HEK293 (cell line): ENCODE results near the gene SOX6.
"Not testable (repeated sequence)": the region's sequence is repeated elsewhere in the genome, so short reads cannot be mapped to it uniquely, and the experiment has no call there.

ENCODE experiments used
- MZF1 ChIP-seq: fragments of 450-650 bp; formaldehyde crosslinking; IDR thresholded peaks from 2 replicates; pipeline ENCODE4 v1.5.1; 2017; ENCODE audit warnings: missing biosample characterization, missing genetic modification characterization, borderline replicate concordance
- ZBTB48 ChIP-seq: fragments of 450-650 bp; formaldehyde crosslinking; IDR thresholded peaks from 2 replicates; pipeline ENCODE4 v1.5.1; 2016; ENCODE audit warnings: missing biosample characterization, missing genetic modification characterization
- ZBTB7A ChIP-seq: fragments of 450-650 bp; formaldehyde crosslinking; IDR thresholded peaks from 2 replicates; pipeline ENCODE4 v1.5.1; 2016; ENCODE audit warnings: low read depth, missing biosample characterization, missing genetic modification characterization
- ZNF114 ChIP-seq: fragments of 450-650 bp; formaldehyde crosslinking; IDR thresholded peaks from 2 replicates; pipeline ENCODE4 v1.5.0; 2017; ENCODE audit warnings: missing biosample characterization, missing genetic modification characterization
- ZNF324 ChIP-seq: fragments of 450-650 bp; formaldehyde crosslinking; IDR thresholded peaks from 2 replicates; pipeline ENCODE4 v1.5.1; 2016; ENCODE audit warnings: missing biosample characterization, missing genetic modification characterization
- ZNF768 ChIP-seq: fragments of 450-650 bp; formaldehyde crosslinking; IDR thresholded peaks from 2 replicates; pipeline ENCODE4 v1.5.1; 2018; ENCODE audit warnings: missing biosample characterization, mild to moderate bottlenecking, missing genetic modification characterization
- ZNF791 ChIP-seq: fragments of 450-650 bp; formaldehyde crosslinking; IDR thresholded peaks from 2 replicates; pipeline ENCODE4 v1.5.1; 2016; ENCODE audit warnings: missing biosample characterization, missing genetic modification characterization
- TF ChIP-seq, protein P1 (sequence below): fragments of 450-650 bp; formaldehyde crosslinking; IDR thresholded peaks from 2 replicates; pipeline ENCODE4 v1.5.1; 2016; ENCODE audit warnings: missing biosample characterization, missing genetic modification characterization
- TF ChIP-seq, protein P2 (sequence below): fragments of 450-650 bp; formaldehyde crosslinking; IDR thresholded peaks from 2 replicates; pipeline ENCODE4 v1.5.0; 2017; ENCODE audit warnings: missing biosample characterization, missing genetic modification characterization, borderline replicate concordance
- TF ChIP-seq, protein P3 (sequence below): fragments of 450-650 bp; IDR thresholded peaks from 2 replicates; pipeline ENCODE4 v1.5.1; 2018; ENCODE audit warnings: missing biosample characterization, mild to moderate bottlenecking, missing genetic modification characterization

DNA sequence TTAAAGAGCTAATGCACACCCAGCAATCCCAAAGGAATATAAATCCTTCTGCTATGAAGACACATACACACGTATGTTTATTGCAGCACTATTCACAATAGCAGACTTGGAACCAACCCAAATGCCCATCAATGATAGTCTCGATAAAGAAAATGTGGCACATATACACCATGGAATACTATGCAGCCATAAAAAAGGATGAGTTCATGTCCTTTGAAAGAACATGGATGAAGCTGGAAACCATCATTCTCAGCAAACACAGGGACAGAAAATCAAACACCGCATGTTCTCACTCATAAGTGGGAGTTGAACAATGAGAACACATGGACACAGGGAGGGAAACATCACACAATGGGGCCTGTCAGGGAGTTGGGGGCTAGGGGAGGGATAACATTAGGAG is 19.3 kb upstream of the SOX6 start:
- TF ChIP-seq, protein P1, sequence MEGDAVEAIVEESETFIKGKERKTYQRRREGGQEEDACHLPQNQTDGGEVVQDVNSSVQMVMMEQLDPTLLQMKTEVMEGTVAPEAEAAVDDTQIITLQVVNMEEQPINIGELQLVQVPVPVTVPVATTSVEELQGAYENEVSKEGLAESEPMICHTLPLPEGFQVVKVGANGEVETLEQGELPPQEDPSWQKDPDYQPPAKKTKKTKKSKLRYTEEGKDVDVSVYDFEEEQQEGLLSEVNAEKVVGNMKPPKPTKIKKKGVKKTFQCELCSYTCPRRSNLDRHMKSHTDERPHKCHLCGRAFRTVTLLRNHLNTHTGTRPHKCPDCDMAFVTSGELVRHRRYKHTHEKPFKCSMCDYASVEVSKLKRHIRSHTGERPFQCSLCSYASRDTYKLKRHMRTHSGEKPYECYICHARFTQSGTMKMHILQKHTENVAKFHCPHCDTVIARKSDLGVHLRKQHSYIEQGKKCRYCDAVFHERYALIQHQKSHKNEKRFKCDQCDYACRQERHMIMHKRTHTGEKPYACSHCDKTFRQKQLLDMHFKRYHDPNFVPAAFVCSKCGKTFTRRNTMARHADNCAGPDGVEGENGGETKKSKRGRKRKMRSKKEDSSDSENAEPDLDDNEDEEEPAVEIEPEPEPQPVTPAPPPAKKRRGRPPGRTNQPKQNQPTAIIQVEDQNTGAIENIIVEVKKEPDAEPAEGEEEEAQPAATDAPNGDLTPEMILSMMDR = not testable (repeated sequence)
- not testable (repeated sequence) for TF ChIP-seq MZF1 (tag by site-specific recombination); ZBTB48; ZNF768; ZBTB7A (tag by site-specific recombination); ZNF324; ZNF791 (tag by site-specific recombination); ZNF114 (tag by site-specific recombination)
- TF ChIP-seq, protein P2, sequence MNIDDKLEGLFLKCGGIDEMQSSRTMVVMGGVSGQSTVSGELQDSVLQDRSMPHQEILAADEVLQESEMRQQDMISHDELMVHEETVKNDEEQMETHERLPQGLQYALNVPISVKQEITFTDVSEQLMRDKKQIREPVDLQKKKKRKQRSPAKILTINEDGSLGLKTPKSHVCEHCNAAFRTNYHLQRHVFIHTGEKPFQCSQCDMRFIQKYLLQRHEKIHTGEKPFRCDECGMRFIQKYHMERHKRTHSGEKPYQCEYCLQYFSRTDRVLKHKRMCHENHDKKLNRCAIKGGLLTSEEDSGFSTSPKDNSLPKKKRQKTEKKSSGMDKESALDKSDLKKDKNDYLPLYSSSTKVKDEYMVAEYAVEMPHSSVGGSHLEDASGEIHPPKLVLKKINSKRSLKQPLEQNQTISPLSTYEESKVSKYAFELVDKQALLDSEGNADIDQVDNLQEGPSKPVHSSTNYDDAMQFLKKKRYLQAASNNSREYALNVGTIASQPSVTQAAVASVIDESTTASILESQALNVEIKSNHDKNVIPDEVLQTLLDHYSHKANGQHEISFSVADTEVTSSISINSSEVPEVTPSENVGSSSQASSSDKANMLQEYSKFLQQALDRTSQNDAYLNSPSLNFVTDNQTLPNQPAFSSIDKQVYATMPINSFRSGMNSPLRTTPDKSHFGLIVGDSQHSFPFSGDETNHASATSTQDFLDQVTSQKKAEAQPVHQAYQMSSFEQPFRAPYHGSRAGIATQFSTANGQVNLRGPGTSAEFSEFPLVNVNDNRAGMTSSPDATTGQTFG = not testable (repeated sequence)
- TF ChIP-seq, protein P3, sequence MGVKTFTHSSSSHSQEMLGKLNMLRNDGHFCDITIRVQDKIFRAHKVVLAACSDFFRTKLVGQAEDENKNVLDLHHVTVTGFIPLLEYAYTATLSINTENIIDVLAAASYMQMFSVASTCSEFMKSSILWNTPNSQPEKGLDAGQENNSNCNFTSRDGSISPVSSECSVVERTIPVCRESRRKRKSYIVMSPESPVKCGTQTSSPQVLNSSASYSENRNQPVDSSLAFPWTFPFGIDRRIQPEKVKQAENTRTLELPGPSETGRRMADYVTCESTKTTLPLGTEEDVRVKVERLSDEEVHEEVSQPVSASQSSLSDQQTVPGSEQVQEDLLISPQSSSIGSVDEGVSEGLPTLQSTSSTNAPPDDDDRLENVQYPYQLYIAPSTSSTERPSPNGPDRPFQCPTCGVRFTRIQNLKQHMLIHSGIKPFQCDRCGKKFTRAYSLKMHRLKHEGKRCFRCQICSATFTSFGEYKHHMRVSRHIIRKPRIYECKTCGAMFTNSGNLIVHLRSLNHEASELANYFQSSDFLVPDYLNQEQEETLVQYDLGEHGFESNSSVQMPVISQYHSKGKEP = not testable (repeated sequence)
